Subcutaneous adipose tissue (tissue), 4 donors: ENCODE measurements around the gene LINS1. TPM values are rescaled to one million over a fixed set of nuclear protein-coding genes. Genes with fewer than 3 reads are reported as not detected.

Source experiments
- total RNA-seq, 4 donors: library from RNA; depleted of rRNA; stranded (reverse); fragments of >200 nt; gene quantifications; one replicate each; pipeline ENCODE4 v1.1.0, GENCODE V29; 2016
- TF ChIP-seq, protein P1 (sequence below): fragments of 450-650 bp; IDR thresholded peaks from one replicate; pipeline ENCODE4 v1.5.1; 2016; ENCODE audit warnings: low read depth, mild to moderate bottlenecking, control low read depth, antibody characterized with exemption, moderate library complexity

The LINS1 gene
- total RNA-seq, result 10 to 100 TPM; 18.5 to 31.0 (median 22.2) TPM

DNA sequence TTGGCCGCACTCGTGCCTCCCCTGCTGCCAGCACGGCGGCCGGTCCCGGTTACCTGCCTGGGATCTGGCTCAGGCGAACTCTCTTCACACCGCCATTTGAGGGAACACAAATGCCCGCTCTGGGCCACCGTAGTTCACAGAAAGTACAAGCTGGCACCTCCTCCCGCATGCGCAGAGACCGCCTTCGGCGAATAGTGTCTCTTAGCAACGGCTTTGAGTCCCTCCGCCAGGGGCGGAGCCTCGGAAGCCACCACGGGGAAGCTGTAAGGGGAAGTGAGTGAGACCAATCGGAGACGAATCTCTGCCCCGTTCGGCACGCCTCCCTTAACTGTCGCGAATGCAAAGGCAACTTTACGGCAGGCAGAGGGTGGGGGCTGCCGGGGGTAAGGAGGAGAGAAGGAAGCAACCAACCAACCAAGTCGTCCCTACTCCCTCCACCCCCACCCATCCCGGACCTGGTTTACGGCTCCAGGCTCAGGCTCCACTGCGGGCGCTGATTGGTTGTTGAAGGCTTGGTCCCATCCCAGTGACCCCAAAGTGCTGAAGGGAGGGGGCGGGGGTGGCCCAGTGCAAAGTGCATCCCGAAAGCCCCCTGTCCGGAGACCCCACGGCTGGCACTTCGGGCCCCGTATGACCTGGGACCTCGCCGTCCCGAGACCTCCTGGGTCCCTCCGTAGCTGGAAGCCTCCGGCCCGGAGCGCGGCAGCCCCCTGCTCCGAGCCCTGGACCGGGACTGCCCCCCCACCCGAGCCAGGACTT lies at the start of gene LINS1, which contains the start of gene ASB7:
Gene LINS1, minus strand, starts transcription at position 121 of the 759 bp plus-strand sequence. CDS start 21,342 bp downstream, outside the sequence.
Gene ASB7, plus strand, starts transcription at position 526 of the 759 bp plus-strand sequence. CDS start 9,628 bp downstream, outside the sequence.
- TF ChIP-seq, protein P1, sequence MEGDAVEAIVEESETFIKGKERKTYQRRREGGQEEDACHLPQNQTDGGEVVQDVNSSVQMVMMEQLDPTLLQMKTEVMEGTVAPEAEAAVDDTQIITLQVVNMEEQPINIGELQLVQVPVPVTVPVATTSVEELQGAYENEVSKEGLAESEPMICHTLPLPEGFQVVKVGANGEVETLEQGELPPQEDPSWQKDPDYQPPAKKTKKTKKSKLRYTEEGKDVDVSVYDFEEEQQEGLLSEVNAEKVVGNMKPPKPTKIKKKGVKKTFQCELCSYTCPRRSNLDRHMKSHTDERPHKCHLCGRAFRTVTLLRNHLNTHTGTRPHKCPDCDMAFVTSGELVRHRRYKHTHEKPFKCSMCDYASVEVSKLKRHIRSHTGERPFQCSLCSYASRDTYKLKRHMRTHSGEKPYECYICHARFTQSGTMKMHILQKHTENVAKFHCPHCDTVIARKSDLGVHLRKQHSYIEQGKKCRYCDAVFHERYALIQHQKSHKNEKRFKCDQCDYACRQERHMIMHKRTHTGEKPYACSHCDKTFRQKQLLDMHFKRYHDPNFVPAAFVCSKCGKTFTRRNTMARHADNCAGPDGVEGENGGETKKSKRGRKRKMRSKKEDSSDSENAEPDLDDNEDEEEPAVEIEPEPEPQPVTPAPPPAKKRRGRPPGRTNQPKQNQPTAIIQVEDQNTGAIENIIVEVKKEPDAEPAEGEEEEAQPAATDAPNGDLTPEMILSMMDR, result no peak

DNA sequence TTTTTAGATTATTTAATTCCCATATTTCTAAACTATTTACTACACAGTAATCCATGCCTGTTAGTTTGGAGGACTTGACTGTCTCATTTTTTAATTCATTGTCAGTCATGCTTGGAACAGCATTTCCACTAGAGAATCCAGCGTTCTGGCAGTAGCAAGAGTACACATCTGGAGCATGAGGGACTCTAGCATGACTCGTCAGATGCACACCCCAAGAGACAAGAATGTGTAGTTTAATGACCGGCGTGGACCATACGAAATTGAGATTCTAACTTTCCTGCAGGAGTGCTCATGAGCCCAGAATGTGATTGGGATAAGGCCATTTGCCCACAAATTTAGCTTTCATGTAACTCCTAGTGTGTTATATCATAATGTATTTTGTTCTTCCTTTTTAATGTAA lies 49.3 kb upstream of the LINS1 start:
- TF ChIP-seq, protein P1, result no peak

DNA sequence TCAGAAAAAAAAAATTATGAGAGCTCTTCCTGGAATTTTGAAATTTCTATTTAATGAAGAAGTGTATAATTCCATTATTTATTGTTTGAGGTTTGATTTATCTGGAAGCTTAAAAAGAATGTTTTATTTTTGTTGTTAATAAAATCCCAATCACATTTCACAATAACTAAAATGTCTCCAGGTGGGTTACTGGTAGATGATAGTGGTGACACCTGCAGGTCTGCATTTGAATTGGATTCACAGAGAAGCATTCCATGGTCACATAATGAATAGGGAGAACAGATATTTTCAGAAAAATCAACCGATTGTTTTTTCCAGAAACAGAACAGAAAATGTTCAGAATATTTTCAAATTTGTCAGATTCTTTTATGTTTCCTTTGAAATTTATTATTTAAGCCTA lies 48.7 kb upstream of the LINS1 start:
- TF ChIP-seq, protein P1, result no peak

DNA sequence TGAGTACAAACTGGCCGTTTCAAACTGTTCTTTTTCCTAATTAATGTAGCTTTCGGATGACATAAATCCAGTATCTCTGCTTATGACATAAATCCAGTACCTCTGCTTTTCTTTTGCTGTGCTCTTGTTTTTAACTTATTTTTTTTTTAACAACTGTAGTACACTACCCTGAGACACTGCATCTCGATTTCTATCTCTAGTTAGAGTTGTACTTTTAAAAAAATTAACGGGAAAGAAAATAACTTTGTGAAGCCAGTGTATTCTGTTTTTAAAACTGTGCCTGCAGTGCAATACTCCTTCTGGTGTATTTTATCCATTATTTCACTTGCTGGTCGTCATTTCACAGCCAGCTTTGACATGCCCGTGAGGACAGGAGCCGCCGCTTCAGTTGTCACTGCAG lies 47.0 kb upstream of the LINS1 start:
- TF ChIP-seq, protein P1, result no peak

- TF ChIP-seq, protein P1, result no peak
Measured at GRCh38 chr15:100645671-100646070, 43.7 kb upstream of the LINS1 start.

DNA sequence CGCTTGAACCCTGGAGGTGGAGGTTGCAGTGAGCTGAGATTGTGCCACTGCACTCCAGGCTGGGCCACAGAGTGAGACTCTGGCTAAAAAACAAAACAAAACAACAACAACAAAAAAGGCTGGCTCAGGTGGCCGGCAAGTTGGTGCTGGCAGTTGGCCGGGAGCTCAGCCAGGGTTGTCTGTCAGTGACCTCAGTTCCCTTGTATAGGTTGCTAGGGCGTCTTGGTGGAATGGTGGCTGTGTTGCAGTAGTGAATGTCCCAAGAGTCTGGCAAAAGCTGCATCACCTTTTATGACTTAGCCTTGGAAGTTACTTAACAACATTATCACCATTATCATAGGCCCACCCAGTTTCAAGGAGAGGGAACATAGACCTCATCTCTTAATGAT lies 41.0 kb upstream of the LINS1 start:
- TF ChIP-seq, protein P1, result no peak

DNA sequence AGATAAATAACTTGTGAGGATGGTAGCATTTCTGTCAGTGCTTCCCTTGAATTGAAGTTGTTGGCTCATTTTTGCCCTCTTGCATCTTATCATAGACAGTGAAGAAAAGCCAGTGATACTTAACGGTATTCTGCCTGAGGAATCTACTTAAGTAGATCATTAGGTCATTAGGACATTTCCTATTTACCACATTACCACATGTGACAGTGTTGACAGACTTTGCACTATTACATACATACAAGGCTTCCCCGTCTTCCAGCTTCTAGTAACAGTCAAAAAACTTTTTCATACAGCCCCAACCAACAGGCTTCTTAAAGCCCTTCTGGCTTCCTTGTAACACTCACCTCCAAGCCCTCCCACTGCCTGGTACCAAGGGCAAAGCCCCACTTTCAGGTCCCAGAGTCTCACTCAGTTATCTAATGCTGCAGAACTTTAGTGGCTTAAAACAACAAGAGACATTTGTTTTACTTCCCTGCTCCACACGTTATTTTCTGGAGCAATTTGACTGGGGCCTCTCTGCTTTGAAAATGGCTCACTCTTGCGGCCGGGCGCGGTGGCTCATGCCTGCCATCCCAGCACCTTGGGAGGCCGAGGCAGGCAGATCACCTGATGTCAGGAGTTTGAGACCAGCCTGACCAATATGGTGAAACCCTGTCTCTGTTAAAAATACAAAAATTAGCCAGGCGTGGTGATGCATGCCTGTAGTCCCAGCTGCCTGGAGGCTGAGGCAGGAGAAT lies 40.4 kb upstream of the LINS1 start:
- TF ChIP-seq, protein P1, result no peak
